Fibroblast of peridontal ligament (primary cell): ENCODE measurements around the gene GTF3C5.
"Not testable (repeated sequence)": the region's sequence is repeated elsewhere in the genome, so short reads cannot be mapped to it uniquely, and the experiment has no call there.

Experiments used
- DNase-seq: peaks from one replicate; pipeline ENCODE4 v3.0.0-alpha.2; 2010; ENCODE audit errors: extremely low read depth

The GTF3C5 gene

DNA sequence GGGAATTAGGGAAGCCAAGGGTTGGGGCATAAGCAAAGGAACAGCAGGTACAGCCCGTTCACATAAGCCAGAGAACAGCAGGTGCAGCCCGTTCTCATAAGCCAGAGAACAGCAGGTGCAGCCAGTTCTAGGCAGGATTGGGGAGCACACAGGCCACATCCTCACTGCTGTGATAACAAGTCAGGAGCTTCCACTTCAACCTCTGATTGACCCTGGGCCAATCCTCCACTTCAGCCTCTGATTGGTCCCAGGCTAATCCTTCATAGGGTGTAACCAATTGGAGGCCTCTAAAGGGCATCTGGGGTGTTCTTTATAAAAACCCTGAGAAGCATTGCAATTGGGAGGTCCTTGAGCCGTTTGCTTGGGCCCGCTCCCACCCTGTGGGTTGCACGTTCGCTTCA lies 58.5 kb downstream of the GTF3C5 start:
- no peak for DNase-seq

DNA sequence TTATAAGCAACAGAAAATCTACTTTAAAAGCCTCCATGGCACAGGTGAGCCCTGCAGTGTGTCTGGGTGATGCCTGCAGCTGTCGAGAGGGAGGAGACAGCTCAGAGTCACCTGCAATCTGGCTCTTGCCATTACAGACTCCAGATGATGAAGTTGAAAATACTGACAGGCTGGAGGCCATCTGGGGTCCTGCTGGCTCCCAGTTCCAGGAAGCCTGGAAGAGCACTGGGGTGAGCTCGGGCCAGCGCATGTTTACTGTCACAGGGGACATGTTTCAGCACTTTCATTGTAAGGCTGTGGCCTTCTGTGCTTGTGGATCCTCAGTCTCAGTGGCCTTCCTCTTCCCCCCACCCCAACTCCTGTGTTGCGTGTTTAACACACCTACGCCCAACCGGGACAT lies 59.4 kb downstream of the GTF3C5 start:
- no peak for DNase-seq

DNA sequence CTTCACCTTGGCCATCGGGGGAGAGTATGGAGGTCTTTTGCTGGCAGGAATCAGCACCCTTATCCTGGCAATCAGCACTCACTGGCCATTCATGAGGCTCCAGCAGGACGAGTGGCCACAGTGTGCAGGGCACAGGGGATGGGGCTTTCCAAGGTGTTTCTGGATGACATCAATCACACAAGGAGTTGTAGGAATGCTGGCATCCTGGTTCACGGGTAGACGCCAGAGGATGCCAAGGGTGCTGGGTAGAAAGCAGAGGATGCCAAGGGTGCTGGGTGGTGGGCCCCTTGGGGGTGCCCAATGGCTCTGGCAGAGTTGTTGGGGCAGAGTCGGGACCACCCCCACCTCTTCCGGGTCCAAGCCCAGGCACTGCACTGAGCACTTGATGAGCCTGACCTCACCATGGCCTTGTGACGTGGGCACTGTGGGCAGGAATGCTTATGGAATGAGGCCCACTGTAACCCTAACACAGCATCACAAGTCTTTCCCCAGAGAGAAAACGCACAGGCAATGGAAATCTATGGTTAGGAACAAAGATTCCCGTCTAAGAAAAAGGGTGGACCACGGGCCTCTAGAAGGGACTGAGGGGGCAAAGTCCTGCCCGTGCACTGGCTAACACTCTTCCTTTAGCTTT lies 60.1 kb downstream of the GTF3C5 start:
- DNase-seq = no peak

DNA sequence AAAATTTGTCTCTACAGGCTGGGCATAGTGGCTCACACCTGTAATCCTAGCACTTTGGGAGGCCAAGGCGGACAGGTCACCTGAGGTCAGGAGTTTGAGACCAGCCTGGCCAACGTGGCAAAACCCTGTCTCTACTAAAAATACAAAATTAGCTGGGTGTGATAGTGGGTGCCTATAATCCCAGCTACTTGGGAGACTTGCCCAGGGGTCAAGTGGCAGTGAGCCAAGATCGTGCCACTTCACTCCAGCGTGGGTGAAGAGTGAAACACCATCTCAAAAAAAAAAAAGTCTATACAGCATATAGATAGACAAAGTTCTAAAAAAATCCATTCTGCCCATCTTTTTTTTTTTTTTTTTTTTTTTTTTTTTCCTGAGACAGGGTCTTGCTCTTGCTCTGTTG lies 63.6 kb downstream of the GTF3C5 start:
- not testable (repeated sequence) for DNase-seq

DNA sequence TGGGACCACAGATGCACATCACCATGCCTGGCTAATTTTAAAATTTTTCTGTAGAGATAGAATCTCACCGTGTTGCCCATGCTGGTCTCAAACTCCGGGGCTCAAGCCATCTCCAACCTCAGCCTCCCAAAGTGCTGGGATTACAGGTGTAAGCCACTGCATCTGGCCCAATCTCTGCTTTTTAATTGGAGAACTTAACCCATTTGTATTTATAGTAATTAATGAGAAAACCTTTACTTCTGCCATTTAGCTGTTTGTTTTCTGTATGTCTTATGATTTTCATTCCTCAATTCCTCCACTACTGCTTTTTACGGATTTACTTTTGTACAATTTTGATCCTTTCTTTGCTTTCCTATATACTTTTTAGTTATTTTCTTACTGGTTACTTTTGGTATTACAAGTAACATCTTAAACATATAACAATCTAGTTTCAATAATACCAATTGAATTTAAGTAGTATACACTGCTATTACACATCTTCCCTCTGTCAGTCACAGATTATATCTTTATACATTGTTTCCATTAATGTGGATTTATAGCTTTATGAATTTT lies 64.1 kb downstream of the GTF3C5 start:
- no peak for DNase-seq

DNA sequence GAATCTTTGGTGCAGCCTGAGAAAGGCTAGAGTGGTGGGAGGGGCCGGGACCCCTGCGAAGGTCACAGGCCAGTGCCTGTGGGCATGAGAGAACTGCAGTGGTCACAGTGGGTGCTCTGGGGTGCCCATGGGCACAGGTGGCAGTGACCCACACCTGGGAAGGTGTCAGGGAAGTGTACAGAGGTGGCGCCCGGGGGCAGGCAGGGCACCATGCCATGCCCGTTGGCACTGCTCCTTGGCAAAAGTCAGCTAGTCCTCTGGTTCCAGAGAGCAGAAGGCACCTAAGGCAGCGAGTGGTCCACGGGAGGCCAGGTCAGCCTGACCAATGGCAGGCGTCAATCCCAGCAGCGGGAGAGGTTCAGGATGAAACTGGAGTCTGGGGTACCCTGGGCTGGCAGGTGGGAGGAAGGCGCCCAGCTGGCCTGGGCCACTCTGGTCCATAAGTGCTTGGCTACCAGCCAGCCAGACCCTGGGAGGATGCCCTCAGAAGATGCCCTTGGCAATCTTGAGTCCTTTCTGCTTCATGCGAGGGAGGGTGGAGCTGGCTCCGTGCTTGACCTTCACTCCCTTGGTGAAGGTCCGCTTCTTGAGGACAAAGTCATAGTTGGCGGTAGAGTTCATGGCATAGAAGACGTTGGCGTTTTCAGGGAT lies 67.4 kb downstream of the GTF3C5 start:
- DNase-seq = no peak

DNA sequence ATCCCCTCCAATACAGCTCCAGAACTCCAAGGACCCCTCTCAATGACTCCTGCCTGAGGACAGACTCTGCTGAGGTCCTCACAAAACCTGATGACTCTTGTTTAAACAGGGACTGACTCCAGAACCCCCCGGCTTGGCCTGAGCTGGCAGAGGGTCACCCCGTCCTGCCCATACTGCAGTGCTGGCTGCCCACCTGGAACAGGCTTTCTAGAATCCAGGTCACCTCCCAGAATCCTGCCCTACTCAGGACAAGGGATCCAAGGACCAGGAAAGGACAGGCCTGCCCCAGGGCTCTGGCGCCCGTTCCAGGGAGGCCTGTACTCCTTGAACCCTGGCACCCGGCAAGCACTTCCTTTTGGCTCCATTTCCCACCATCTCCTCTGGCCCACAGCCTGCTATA lies 68.1 kb downstream of the GTF3C5 start:
- no peak for DNase-seq

DNA sequence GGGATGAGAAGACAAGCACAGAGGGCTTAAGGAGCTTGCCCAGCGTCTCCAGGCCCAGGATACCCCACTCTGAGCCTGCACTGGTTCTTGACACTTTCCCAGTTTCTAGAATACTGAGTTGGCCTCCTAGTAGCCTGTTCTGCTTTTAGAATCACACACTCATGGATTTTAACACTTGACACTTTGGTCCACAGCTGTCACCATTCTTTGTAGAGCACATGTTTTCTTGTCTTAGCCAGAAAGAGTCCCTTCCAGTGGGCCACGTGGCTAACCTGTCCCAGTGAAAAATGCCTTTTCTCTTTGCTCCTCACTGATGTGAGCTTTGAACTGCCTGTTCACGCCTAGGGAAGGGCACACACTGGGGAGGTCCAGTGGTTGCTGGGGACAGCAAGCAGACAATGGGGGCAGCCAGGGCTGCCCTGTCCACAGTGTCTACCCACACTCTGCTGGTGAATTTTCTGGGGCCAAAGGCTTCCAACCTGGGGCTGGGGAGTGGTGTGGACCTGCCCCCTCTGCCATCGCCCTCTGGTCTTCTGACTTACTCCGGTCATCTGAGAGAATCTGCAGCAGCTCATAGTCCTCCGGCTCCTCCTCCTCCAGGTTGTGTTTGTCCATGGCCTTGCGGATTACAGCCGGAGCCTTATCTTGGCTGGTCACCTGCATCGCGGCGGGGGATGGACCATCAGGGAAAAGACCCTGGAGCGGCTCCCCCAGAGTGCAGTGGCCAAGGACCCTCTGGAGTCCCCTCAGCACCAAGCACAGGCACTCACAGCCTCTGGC lies 69.1 kb downstream of the GTF3C5 start:
- DNase-seq = no peak

DNA sequence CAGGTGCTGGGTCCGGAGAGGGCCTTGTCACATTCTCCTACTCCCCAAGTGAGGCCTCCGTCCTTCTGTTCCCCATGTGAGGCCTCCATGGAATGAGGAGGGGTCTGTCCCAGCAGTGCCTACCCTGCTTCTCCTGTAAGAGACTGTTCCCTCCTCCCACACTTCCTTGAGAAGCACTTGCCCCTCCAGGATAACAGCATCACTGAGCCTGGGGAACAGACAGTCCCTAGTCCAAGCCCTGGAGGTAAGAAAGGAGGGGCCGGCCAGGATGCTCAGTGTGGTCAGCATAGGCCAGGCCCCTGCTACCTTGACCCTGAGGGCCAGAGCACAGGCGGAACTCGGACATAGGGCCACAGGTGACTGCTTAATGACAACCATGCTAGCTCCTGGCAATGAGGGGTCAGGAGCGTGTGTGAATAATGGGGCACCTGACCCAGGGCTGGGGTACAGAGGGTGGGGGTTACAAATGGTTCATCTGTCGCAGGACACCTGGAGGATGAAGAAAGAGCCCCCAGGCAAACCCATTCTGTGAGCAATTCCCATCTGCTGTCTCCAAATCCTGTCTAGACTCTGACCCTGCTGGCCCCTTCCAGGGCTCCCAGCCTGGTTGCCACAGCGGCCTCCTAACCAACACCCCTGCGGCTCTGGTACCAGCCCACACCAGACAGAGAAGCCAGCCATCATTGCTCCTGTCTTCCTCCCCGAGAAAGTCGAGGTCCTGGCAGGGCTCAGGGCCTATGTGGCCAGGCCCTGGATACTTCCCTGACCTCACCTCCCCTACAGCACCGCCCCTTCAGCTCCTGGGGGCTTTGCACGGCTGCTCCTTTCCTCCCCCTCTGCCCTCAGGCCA lies 69.9 kb downstream of the GTF3C5 start:
- DNase-seq = no peak

DNA sequence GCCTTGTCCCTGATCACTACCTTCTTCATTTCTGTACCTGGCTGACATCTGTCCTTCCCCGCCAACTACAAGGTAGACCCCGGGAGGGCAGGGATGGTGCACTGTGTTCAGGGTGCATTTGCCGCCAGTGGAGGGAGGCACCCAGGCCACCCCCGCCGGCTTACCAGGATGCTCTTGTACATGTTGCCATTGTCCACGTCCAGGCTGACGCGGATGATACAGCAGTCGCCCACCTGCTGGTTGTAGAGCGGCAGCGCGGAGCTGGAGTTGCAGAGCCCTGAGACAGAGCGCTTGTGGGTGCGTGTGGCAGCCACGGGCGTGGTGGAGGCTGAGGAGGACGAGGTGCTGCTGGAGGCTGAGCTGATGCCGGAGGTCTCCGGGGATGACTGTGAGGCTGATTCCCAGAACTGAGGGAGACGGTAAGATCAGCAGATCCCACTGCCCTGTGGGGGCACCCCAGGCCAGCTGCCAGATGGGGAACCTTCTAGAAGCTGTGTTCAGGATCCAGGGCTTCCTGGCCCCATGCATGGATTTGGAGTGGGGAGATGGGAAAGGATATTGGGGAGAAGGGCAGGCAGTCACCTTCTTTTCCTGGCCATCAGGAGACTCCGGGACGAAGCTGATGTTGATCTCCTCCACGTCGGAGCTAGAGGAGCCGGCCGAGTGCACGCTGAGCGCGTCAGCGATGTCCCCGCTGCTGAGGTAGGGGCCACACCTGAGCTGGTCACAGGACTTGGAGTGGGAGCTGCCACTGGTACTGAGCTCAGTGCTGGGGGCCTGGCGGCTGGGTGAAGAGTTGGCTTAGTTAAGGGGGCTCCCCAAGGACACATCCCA lies 70.8 kb downstream of the GTF3C5 start:
- no peak for DNase-seq

DNA sequence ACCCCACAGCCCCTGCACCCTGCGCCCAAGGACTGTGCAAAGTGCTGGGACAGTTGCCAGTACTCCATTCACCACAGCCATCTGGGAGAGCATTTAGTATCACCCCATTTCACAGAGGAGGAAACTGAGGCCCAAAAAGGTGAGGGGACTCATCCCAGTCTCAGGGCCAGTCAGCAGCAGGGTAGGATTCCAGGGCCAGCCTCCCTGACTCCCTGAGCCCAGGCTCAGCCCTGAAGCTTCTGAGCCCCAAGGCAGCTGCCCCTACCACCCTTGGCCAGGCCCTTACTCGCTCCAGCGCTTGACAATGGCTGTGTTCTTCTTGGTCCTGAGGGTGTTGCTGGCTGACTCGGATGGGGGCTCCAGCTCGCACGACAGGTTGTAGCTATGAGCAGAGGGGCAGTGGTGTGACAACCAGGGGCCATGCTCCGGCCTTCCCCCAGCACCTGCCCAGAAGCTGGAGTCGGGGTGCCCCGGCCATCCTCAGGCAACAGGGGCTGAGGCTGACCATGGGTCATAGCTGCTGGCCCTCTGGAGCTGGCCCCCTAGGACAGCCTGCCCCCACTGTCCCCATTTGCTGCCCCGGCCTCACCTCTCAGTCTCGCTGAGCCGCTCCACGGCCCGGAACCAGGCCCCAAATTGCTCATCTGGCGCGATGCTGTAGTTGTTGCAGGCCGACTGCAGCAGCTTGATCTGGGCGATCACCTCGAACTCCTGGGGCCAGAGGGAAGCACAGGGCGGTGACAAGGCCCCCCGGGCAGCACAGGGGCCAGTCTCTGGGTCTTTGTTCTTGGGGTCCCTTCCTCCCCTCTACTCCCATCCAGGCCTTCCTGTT lies 71.6 kb downstream of the GTF3C5 start:
- DNase-seq = no peak

DNA sequence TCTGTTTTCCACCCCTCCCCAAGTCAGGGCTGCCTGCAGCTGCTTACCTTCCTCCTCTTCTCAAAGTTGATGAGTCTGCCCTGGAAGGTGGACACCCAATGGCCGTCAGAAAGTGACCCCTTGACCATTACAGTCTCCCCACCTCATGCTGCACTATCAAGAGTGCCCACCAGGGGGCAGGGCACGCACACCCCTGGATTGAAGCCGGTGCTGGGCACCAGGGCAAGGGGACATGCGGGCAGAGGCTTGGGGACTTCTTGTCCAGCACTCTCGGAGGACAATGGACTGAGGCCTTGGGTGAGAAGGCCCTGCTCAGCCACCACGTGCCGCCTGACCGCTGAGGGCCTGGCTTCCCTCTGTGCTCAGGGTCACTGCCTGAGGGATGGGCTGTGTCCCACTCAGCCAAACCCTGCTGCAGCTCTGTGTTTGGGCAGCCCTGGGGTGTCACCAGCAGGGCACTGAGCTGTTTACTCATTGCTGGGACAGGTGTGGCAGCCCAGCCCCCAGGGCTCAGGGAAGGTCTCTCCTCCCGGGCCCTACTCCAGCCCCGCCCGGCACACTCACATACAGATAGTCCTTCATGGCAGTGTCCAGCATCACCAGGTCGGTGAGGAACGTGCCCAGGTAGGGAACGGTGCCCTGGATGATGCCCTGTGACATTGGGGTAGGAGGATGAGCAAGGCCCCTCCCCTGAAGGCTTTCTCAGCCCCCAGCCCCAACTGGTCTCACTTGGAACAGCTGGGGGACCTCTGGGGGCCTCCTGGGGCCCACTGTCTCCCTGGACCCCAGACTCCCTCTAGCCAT lies 72.6 kb downstream of the GTF3C5 start:
- peak; percentile 23 for DNase-seq

DNA sequence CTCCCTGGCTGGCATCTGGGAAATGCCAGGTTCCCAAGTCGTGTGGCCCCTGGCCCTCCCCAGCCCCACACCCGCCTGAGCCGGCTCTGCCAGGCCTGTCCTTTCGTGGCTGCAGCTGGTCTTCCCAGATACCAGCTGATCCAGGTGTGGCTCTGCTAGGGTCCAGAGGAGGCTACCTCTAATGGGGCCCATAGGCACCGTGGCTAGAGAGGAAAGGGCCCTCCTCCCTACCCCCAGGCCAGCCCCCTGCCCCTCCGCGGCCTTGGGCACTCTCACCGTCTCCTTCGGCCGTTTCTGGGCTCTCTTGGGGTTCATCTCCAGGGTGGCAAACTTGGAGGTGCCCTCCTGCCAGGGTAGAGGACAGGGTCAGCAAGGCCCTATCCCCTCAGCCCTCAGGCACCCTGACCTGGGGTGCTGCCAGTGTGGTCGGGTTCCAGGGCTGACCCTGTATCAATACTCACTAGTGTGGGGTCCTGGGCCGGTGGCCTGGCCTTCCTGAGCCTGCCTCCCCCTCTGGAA lies 73.2 kb downstream of the GTF3C5 start:
- no peak for DNase-seq

DNA sequence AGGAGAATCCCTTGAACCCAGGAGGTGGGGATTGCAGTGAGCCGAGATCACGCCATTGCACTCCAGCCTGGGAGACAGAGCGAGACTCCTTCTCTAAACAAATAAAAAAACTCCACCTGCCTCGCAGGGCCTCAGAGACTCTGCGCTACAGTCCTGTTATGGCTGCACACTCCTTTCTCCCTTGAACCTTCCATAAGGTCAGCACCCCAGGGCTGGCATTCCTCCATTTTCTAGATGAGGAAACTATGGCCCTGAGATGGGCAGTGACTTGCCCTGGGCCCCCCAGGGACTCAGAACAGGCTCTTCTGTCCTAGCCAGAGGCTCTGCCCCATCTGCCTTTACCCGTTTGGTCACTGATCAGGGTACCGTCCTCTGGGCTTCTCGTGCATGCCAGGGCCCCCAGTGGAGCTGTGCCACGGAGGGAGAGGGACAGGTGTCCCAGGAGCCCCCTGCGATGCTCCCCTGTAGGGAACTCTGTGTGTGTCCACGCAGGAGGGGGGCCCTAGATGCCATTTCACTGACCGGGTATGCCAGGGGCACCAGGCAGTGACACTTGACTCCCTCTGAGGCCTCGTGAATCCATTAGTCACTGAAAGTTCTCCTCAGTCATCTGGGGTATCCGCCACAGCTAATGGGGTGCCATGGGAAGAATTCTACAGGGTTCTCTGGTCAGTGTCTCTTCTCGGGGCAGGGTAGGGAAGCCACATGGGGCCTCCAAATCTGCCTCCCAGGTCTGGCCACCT lies 74.1 kb downstream of the GTF3C5 start:
- no peak for DNase-seq

DNA sequence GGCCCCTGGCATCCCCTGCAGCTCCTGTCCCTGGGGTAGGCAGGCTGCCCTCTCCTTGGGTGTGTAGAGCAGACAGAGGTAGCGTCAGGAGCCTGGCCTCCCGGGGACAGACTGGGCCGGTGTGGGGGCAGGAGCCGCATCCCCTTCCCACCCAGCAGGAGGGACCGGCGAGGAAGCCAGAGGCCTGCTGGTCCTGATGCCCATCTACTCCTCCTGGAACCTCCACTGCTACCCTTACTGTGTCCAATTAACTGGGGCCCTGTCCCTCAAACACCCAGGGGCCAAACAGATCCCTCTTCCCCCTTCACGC lies 74.6 kb downstream of the GTF3C5 start:
- no peak for DNase-seq

DNA sequence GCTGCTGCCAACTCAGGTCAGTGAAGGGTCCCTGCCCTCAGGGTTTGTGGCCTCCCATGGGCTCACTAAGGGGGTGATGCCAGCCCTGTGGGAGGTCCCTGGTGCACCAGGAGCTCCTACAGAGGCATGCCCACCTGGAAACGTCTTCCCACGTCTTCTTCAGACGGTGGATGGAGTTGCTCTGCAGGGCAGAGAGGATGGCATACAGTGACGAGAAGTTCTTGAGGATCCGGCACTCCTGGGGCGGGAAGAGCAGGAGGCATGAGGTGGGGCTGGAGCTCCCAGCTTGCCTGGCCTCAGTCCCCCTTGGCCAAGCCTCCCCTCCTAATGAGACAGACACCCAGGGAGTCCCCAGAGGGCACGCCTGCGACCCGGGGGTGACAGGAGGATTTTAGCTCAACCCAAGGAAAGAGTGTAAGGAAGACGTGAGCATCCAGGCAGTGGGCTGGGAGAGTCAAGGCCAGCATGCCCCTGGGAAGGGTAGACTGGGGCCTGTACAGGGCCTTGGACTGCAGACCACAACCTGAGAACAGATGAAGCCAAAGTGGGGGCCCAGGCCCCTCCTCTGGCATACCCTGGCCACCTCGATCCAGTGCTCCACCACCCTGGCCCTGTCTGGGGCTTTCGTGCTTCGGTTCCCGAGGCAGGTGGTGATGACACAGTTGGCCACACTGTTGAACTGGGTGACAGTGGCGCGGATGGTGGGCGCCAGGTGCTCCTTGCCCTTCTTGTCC lies 75.9 kb downstream of the GTF3C5 start:
- DNase-seq = no peak

DNA sequence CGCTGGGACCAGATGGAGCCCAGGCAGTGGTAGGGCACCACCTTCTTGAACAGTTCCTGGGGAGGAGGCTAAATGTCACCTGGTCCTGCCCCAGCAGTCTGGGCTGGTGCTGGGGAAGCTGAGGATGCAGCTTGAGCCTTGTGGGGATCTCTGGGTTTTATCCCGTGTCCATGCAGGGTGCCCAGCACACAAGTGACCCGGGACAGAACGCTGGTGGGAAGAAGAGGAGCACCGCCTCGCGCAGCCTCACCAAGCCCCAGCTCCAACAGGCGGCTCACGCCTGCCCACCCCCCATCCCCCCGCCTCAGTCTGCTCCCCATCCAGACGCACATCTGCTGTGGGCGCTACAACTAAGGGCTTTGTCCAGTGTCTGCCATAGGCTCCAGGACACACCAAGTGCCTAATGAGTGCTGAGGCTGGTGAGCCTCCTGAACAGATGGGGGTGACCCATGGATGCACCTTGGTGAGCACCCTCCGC lies 76.5 kb downstream of the GTF3C5 start:
- DNase-seq = no peak
